A673 (cell line): Measurements from ENCODE around the gene MYO1D.

ENCODE experiments used
- CTCF ChIP-seq: fragments of 300-800, 200-600 bp; sonication (generic); conservative IDR thresholded peaks from 2 replicates; pipeline ENCODE4 v1.5.1; 2017; ENCODE audit warnings: low read depth, mild to moderate bottlenecking, antibody characterized with exemption, low read length, moderate library complexity, mixed read lengths
- EZH2 ChIP-seq: fragments of 200-600 bp; sonication (generic); IDR thresholded peaks from 2 replicates; pipeline ENCODE4 v1.6.1; 2017; ENCODE audit warnings: borderline replicate concordance, low read depth, mild to moderate bottlenecking, mixed read lengths, antibody characterized with exemption, low read length; ENCODE audit not compliant: poor library complexity, severe bottlenecking

- no peak for TF ChIP-seq EZH2
- no peak for TF ChIP-seq CTCF
Measured at GRCh38 chr17:32512328-32512727, 364.6 kb downstream of the MYO1D start.
